Aorta (tissue), 5 donors: ENCODE data around the gene PCNX4. TPM values are rescaled to one million over a fixed set of nuclear protein-coding genes. Genes with fewer than 3 reads are reported as not detected.

Experiments used
- ATAC-seq: fragments of 200-7000 bp; cut with Tn5 transposase; one replicate; pipeline ENCODE4 v1.9.1; 2022; ENCODE audit warnings: moderate library complexity; ENCODE audit not compliant: low FRiP score
- DNase-seq, 2 donors: peaks; one replicate each; pipeline ENCODE4 v3.0.0-alpha.2; 2020
- H3K27ac ChIP-seq, 2 donors: one replicate each; pipeline ENCODE4 v1.5.1; 2013; ENCODE audit warnings: low read length in 2 of 2, mild to moderate bottlenecking in 2 of 2, moderate library complexity in 2 of 2, control low read depth in 1 of 2, inconsistent platforms in 1 of 2, low read depth in 1 of 2
- H3K27me3 ChIP-seq, 2 donors: one replicate each; pipeline ENCODE4 v1.6.1; 2013; ENCODE audit warnings: control low read depth in 1 of 2, low read length in 1 of 2, mild to moderate bottlenecking in 1 of 2, moderate library complexity in 1 of 2; ENCODE audit not compliant: insufficient read depth in 2 of 2, control insufficient read depth in 1 of 2
- H3K36me3 ChIP-seq, 2 donors: one replicate each; pipeline ENCODE4 v1.6.1; 2013; ENCODE audit warnings: control low read depth in 1 of 2, low read length in 1 of 2, mild to moderate bottlenecking in 1 of 2; ENCODE audit not compliant: insufficient read depth in 2 of 2, control insufficient read depth in 1 of 2
- H3K4me1 ChIP-seq, 2 donors: one replicate each; pipeline ENCODE4 v1.6.1; 2013; ENCODE audit warnings: low read length in 2 of 2, control low read depth in 1 of 2, mild to moderate bottlenecking in 1 of 2, moderate library complexity in 1 of 2; ENCODE audit not compliant: insufficient read depth in 2 of 2, control insufficient read depth in 1 of 2
- H3K4me3 ChIP-seq, 2 donors: one replicate each; pipeline ENCODE4 v1.5.1; 2013; ENCODE audit warnings: low read length in 2 of 2, control low read depth in 1 of 2, mild to moderate bottlenecking in 1 of 2
- H3K9me3 ChIP-seq: one replicate; pipeline ENCODE4 v1.6.1; 2013; ENCODE audit warnings: mild to moderate bottlenecking, low read length; ENCODE audit not compliant: control insufficient read depth
- WGBS, 2 donors: extraction: QIAGEN DNeasy Blood & Tissue Kit; methylation state at CpG; one replicate each; pipeline ENCODE4 v1.1.7; 2013; 5-methylcytosine and 5-hydroxymethylcytosine counted together
- intact Hi-C, 2 donors: fragments of 100-400 bp; cut with DNase I; formaldehyde crosslinking; loops; one replicate each; pipeline versions ENCODE4 v1.14.2 to v1.15.0; 2022
- polyA plus RNA-seq, 2 donors: library from polyadenylated mRNA; stranded (reverse); fragments of 200-250 nt; gene quantifications; one replicate each; pipeline ENCODE4 v1.2.3, GENCODE V29; 2013
- total RNA-seq, 2 donors: library from RNA; stranded (reverse); fragmentation: NEBNext Ultra II Directional; extraction: Animal tissue kit (Norgen Biotek cat#: 25700); gene quantifications; one replicate each; pipeline ENCODE4 v1.2.1, GENCODE V29; 2021
- donor health status: healthy with polysubstance abuse.
- donor health status: Bipolar disorder and iron deficiency.
- donor health status: DM: no; HTN: no; CAD: no.
- donor health status: DM: no; HTN: no; CAD: no.
- donor health status: DM: yes; HTN: yes; CAD: no.

The PCNX4 gene
- total and polyA plus RNA-seq, 4 donors = 6.0 to 49.7 (median 30.2) TPM

DNA sequence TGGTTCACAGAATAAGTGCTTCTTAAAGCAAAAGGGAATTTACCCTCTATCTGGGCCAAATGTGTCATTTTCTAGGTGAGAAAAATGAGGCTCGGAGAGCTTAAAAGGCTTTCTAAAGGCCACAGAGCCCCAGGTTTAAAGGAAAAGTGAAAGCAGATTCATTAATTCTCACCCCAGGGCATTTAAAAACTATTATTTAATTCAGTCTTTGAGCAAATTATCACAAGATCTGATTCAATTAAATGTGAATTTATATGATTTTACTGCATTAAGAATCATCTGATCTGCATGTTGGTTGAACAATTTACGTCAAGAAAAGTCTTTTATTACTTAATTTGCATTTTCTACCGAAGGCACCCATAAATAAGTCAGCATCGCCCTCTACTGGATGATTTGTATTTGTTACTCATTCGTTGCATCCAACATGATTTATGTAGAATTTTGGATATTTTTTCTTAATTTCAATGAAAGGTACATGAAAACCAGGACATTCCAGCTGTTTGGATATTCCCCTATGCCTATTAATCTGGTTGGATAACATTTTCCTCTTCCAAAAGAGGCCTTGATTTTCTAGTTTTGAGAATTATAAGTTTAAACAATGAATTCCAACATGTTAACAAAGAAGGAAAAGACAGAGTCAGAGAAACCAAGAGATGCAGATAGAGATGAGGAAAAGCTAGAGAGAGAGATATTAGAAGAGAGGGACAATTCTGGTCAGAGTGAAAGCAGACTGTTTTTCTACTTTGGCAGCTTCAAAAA lies 92.6 kb downstream of the PCNX4 start:
- DNase-seq (no peak), ATAC-seq (peak; percentile 76)
- H3K4me3 ChIP-seq = peak overlapping the region; percentile 67 to 79
- H3K36me3 ChIP-seq = no peaks in the 10 kb centered on the region
- no peak overlapping the region for H3K27ac ChIP-seq
- intact Hi-C loops = loop anchor here (2.0 kb wide), 2 partner anchors 120 to 220 kb away; no protein-coding TSS in a partner anchor
- H3K9me3 ChIP-seq = no peaks in the 10 kb centered on the region
- no peaks in the 10 kb centered on the region for H3K4me1 ChIP-seq
- no peaks in the 10 kb centered on the region for H3K27me3 ChIP-seq
- 0% methylated on average over 5 of the region's 5 CpGs for WGBS, 2 donors

DNA sequence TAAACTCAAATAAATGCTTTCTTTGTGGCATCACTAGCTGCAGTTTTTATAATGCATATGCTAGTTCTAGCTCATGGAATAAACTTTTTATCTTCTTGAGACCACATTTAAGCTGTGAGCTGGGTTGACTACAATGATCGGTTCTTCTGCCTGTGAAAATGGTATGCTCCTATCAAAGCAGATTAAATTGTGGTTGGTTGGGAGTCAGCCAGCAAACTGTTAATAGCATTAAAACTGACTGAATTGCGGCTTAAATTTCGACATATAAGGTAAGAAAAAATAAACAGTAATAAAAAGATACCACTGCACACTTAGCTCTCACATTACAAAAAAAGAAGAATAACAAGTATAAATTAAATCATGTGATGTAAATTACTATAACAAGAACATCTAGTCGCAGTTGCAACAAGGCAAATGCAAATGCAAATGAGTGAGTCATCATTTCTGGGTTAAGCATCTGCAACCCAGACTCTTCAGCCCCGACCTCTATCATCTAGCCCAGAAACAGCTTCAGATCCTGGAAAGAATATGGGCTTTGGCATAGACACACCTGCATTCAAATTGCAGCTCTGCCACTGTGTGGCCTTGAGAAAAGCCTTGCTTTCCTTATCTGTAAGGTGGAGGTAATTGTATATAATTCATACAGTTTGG lies 93.3 kb downstream of the PCNX4 start:
- H3K9me3 ChIP-seq = no peaks in the 10 kb centered on the region
- intact Hi-C loops = loop anchor here (2.0 kb wide), 2 partner anchors 120 to 220 kb away; no protein-coding TSS in a partner anchor
- ATAC-seq = no peak
- H3K4me1 ChIP-seq = no peaks in the 10 kb centered on the region
- no peak for DNase-seq
- H3K27me3 ChIP-seq = no peaks in the 10 kb centered on the region
- H3K27ac ChIP-seq = no peak overlapping the region
- no peak overlapping the region for H3K4me3 ChIP-seq
- WGBS, 2 donors = 58 to 62% methylated on average over 5 of the region's 5 CpGs
- H3K36me3 ChIP-seq = no peaks in the 10 kb centered on the region

DNA sequence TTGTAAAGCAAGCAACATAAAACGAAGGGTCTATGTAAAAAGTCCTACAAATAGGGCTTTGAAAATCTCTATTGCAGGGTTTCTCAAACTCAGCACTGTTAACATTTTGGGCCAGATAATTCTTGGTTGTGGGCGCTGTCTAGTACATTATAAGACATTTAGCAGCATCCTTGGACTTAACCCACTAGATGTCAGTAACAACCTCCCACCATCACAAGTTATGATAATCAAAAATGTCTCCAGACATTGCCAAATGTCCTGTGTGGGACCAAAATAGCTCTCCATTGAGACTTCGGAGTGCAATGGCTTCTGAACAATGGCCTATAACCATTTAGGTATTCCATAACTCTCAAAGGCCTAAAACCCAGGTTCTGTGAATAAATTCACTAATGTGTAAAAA lies 96.4 kb downstream of the PCNX4 start:
- Histone ChIP-seq H3K27ac (no peak overlapping the region), H3K36me3 (no peaks in the 10 kb centered on the region), H3K27me3 (no peaks in the 10 kb centered on the region), H3K9me3 (no peaks in the 10 kb centered on the region), H3K4me3 (no peak overlapping the region), H3K4me1 (no peaks in the 10 kb centered on the region)
- intact Hi-C loops = no loop called here
- no peak for ATAC-seq
- WGBS, 2 donors = 57 to 59% methylated on average over 3 of the region's 3 CpGs
- DNase-seq = no peak

DNA sequence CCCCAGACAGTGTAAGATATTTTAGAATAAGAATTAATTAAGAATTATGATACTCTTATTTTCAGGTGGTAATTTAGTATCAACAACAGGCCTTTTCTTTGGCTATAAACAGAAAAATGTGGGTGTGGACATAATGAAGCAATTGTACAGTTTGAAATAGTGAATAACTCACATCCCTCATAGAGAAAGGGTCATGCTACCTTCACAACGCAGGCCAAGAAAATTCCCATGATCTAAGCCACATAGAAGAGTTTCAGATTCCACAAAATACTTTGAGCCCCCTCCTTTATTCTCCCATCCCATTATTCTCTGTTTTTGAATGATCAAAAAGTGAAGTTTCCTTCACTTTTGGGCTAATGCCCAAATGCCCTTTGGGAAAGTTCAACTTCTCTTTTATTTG lies 97.0 kb downstream of the PCNX4 start:
- no peak for ATAC-seq
- WGBS, 2 donors = 83 to 85% methylated on average over 1 of the region's 1 CpG
- Histone ChIP-seq H3K4me3 (no peak overlapping the region), H3K4me1 (no peaks in the 10 kb centered on the region), H3K27me3 (no peaks in the 10 kb centered on the region), H3K36me3 (no peaks in the 10 kb centered on the region), H3K9me3 (no peaks in the 10 kb centered on the region), H3K27ac (no peak overlapping the region)
- intact Hi-C loops = no loop called here
- no peak for DNase-seq

DNA sequence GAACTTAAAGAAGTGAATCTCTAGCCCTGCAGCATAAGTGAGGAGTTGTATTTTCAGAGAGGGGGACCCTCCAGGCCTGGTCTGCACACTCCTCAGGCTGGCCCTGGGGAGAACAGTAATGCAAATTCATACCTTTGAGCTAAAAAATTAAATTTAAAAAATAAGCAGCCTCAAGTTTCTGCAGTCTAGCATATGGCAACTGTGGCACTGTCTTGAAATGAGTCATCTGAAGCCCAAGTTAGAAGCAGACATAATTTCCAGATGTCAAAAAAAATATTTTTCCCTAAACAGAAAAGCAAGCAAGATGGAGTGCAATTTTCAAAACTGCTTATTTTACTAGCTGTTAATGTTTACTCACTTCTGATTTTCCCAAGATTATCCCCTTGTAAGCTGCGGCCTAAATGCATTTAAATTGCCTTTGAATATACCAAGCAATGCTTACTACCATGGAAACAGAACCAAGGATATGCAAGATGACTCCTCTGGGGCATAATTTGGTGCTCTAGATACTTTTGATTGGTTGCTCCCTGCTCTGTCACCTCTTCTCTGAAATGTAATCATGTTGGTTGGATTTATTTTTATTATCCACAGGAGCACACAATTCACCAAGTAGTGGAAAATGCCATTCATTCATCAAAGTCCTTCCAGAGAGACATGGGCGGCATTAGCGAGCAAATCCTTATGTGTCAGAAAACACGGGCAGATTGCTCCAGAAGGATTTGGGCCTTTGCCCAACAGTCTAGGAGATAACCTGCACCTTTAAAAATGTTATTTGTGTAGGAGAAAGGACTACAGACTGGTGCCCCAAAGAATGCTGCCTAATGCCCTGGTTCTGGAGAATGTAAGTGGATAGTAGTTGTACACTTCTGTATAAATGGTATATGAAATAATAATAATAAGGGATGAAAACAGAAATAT lies 98.5 kb downstream of the PCNX4 start:
- no peak overlapping the region for H3K27ac ChIP-seq
- DNase-seq = no peak
- 83 to 84% methylated on average over 4 of the region's 4 CpGs for WGBS, 2 donors
- no peaks in the 10 kb centered on the region for H3K9me3 ChIP-seq
- no peaks in the 10 kb centered on the region for H3K36me3 ChIP-seq
- H3K27me3 ChIP-seq = no peaks in the 10 kb centered on the region
- no peaks in the 10 kb centered on the region for H3K4me1 ChIP-seq
- ATAC-seq = no peak
- intact Hi-C loops = no loop called here
- H3K4me3 ChIP-seq = no peak overlapping the region

DNA sequence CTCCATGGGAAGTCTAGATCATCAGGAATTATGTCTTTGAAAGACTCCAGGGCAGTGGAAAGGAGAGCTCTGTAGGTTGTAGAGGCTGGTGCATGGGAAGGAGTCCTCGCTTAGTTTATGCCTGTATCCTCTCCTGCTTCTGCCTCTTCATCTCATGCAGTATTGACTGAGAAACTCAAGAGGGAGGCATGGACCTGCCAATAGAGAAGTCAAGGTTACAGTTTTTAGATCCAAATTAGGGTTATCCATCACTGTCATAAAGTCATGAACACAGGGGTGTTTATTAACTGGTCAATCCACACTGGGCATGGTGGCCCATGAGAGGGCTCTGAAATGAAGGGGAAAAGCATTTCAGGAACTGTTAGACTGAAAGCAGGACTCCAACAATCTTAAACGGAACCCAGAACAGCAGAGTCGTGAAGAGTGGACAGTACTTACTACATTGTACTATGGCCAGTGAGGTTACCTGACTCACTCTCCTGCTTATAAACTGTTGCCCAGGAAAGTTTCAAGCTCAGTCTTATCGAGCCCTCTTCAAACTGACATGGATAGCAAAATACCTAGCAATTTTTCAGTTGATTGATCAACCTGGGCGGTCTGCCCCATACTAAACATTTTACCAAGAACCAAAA lies 103.6 kb downstream of the PCNX4 start:
- no peak for ATAC-seq
- 84 to 87% methylated on average over 5 of the region's 5 CpGs for whole genome bisulfite sequencing, 2 donors

DNA sequence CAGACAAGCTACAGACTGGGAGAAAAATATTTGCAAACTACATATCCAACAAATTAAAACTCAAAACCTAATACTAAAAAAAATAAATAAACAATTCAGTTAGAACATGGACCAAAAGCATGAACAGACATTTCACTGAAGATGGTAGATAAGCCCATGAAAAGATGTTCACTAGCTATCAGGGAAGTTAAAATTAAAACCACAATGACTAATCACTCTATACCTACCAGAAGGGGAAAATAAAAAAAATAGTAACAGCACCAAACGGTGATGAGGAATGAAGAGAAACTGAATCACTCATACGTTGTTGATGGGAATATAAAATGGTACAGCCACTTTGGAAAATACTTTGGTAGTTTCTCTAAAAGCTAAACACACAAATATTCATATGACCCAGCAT lies 104.6 kb downstream of the PCNX4 start:
- no peaks in the 10 kb centered on the region for H3K36me3 ChIP-seq
- H3K27me3 ChIP-seq = no peaks in the 10 kb centered on the region
- WGBS, 2 donors = 48 to 50% methylated on average over 2 of the region's 2 CpGs
- ATAC-seq = no peak
- intact Hi-C loops = no loop called here
- H3K9me3 ChIP-seq = no peaks in the 10 kb centered on the region
- H3K4me3 ChIP-seq = no peak overlapping the region
- H3K4me1 ChIP-seq = no peaks in the 10 kb centered on the region
- H3K27ac ChIP-seq = no peak overlapping the region
- no peak for DNase-seq

More for the DNA sequence above, 103.6 kb downstream of the PCNX4 start:
- no peak for DNase-seq
- Histone ChIP-seq H3K9me3 (no peaks in the 10 kb centered on the region), H3K4me3 (no peak overlapping the region), H3K27me3 (no peaks in the 10 kb centered on the region), H3K27ac (no peak overlapping the region), H3K36me3 (no peaks in the 10 kb centered on the region), H3K4me1 (no peaks in the 10 kb centered on the region)
- intact Hi-C loops = no loop called here

DNA sequence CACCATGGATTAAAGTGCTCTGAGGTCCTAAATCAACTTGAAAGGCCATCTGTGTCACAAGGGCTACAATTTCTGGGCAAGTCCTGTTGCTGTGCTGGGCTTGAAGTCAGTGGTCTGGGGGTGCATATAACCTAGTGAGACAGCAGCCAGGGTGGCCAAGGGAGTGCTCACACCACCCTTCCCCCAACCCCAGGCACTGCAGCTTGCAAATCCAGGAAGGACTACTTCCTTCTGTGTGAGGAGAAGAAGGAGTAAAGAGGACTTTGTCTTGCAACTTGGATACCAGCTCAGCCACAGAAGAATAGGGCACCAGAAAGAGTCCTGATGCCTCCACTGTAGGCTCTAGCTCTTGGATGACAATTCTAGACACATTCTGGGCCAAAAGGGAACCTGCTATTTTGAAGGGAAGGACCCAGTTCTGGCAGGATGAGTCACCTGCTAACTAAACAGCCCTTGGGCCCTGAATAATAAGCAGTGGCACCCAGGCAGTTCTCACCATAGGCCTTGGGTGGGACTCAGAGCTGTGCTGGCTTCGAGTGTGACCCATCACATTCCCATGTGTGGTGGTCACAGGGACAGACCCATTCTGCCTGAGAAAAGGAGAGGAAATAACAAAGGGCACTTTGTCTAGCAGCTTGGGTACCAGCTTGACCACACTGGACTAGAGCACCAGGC lies 106.0 kb downstream of the PCNX4 start:
- WGBS, 2 donors = 82 to 91% methylated on average over 1 of the region's 1 CpG
- Histone ChIP-seq H3K9me3 (no peaks in the 10 kb centered on the region), H3K4me1 (no peaks in the 10 kb centered on the region), H3K27me3 (no peaks in the 10 kb centered on the region), H3K36me3 (no peaks in the 10 kb centered on the region), H3K27ac (no peak overlapping the region), H3K4me3 (no peak overlapping the region)
- intact Hi-C loops = no loop called here
- no peak for ATAC-seq
- no peak for DNase-seq
